Chondrocyte (in vitro differentiated cells): ENCODE measurements around the gene KCND3. TPM values are rescaled to one million over a fixed set of nuclear protein-coding genes. Genes with fewer than 3 reads are reported as not detected.

Experiments used
- DNase-seq: peaks from one replicate; pipeline ENCODE4 v3.0.0; 2021; ENCODE audit warnings: mixed read lengths, low spot score
- H3K27ac Mint-ChIP-seq: one replicate; pipeline ENCODE4 v1.8.0; 2021; ENCODE audit warnings: mild to moderate bottlenecking, moderate library complexity, mixed read lengths; ENCODE audit not compliant: unreplicated experiment
- H3K27me3 Mint-ChIP-seq: 2 replicates; pipeline ENCODE4 v1.8.0; 2021; ENCODE audit warnings: low read depth, mixed read lengths
- H3K36me3 Mint-ChIP-seq: 2 replicates; pipeline ENCODE4 v1.8.0; 2021; ENCODE audit warnings: low read depth, mixed read lengths
- H3K4me1 Mint-ChIP-seq: 2 replicates; pipeline ENCODE4 v1.8.0; 2021; ENCODE audit warnings: low read depth, mild to moderate bottlenecking, mixed read lengths
- H3K4me3 Mint-ChIP-seq: one replicate; pipeline ENCODE4 v1.8.0; 2021; ENCODE audit warnings: mild to moderate bottlenecking, moderate library complexity, mixed read lengths; ENCODE audit not compliant: unreplicated experiment
- H3K9me3 Mint-ChIP-seq: 2 replicates; pipeline ENCODE4 v1.8.0; 2021; ENCODE audit warnings: low read depth, mixed read lengths
- total RNA-seq: library from RNA; stranded (reverse); gene quantifications from 3 replicates; pipeline ENCODE4 v1.2.1, GENCODE V29; 2021
- TF ChIP-seq, protein P1 (sequence below): fragments of 200-600 bp; sonication (generic); IDR thresholded peaks from 2 replicates; pipeline ENCODE4 v1.5.0; 2021; ENCODE audit warnings: antibody characterized with exemption, mild to moderate bottlenecking, moderate library complexity

The KCND3 gene
- total RNA-seq, 1 donor from 2014 or later, result 0.99 TPM

DNA sequence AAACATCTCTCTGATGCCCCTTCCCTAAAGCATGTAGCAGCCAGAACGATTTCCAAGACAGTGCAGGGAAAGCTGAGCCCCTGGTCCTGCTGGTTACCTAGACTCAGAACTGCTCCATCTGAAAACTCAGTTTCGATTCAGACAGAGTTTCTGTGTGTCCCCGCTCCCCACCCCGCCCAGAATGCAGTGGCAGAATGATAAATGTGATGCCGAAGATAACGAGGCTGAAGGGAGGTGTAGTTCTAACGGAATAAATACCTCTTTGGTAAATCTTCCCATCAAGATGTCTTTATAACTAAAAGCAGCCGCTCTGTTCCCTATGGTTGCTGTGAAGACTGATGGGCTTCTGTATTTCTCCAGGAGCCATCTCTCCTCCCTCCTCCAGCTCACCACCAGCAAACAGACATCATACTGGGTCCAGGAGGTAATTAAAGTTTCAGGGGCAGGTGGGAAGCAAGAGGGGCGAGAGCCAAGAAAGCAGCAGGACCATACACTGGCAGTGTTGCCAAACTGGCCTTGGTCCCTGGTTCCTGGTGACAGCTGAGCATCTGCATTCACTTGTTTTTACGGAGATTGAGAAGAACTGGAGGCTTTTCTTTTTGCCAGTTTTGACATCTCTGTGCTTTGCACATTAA, 156.8 kb downstream of the KCND3 start:
- peaks cover 17% of the 10 kb centered on the region for H3K27me3 Mint-ChIP-seq
- no peak for DNase-seq
- TF ChIP-seq, protein P1, sequence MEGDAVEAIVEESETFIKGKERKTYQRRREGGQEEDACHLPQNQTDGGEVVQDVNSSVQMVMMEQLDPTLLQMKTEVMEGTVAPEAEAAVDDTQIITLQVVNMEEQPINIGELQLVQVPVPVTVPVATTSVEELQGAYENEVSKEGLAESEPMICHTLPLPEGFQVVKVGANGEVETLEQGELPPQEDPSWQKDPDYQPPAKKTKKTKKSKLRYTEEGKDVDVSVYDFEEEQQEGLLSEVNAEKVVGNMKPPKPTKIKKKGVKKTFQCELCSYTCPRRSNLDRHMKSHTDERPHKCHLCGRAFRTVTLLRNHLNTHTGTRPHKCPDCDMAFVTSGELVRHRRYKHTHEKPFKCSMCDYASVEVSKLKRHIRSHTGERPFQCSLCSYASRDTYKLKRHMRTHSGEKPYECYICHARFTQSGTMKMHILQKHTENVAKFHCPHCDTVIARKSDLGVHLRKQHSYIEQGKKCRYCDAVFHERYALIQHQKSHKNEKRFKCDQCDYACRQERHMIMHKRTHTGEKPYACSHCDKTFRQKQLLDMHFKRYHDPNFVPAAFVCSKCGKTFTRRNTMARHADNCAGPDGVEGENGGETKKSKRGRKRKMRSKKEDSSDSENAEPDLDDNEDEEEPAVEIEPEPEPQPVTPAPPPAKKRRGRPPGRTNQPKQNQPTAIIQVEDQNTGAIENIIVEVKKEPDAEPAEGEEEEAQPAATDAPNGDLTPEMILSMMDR, result no peak

DNA sequence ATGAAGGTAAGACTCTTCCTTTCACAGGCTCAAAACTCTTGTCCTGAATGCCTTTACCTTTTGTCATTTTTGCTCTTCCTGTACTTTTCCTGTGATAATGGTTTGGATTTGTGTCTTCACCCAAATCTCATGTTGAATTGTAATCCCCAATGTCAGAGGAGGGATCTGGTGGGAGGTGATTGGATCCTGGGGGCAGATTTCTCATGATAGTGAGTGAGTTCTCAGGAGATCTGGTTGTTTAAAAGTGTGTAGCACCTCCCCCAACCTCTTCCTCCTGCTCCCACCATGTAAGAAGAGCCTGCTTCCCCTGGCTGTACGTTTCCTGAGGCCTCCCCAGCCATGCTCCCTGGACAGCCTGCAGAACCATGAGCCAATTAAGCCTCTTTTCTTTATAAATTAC, 158.3 kb downstream of the KCND3 start:
- Mint-ChIP-seq H3K9me3 (no peaks in the 10 kb centered on the region), H3K27ac (no peak overlapping the region), H3K27me3 (peaks cover 16% of the 10 kb centered on the region), H3K4me1 (no peaks in the 10 kb centered on the region), H3K36me3 (no peaks in the 10 kb centered on the region), H3K4me3 (no peak overlapping the region)
- TF ChIP-seq, protein P1, result no peak
- DNase-seq, result no peak

More for the DNA sequence above, 156.8 kb downstream of the KCND3 start:
- Mint-ChIP-seq H3K27ac (no peak overlapping the region), H3K36me3 (no peaks in the 10 kb centered on the region), H3K9me3 (no peaks in the 10 kb centered on the region), H3K4me1 (no peaks in the 10 kb centered on the region), H3K4me3 (no peak overlapping the region)

DNA sequence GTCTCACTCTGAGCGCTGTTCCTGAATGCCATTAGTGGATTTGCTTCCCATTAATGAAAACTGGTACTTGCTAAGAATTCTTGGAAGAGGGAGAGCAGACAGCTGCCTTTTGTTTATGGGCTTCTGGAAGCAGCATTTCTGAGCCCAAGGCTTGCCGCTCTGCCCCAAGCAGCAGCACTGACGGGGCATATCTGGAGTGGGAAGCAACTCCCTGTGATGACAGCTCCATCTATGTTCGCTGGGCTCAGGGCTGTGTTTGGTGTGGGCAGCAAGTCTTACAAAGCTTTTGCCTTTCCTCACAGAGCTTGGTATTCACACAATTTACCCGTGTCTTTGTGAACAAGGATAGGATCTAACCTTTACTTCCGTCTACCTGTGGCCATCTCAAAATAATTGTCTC, 161.5 kb downstream of the KCND3 start:
- Mint-ChIP-seq H3K9me3 (no peaks in the 10 kb centered on the region), H3K36me3 (no peaks in the 10 kb centered on the region), H3K4me3 (no peak overlapping the region), H3K27ac (no peak overlapping the region), H3K27me3 (peaks cover 20% of the 10 kb centered on the region), H3K4me1 (no peaks in the 10 kb centered on the region)
- TF ChIP-seq, protein P1, result no peak
- no peak for DNase-seq

DNA sequence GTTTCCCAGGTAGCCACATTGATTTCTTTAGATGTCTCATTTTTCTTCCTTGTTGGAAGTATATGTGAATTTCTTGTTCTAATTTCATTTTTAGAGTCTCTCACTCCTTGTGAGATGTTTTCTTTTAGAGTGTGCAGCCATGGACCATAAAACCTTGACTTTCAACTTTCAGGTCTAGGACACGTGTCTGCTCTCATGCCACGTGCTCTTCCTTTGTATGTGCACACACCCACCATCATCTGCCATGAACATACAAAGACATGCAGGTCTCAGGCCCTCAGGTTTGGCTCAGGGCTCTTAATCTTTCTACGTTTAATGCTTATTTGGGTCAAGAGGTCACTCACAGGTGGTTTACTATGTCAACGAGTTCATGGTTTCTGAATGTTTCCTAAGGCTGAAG, 163.2 kb downstream of the KCND3 start:
- no peak overlapping the region for H3K27ac Mint-ChIP-seq
- H3K4me1 Mint-ChIP-seq, result no peaks in the 10 kb centered on the region
- no peaks in the 10 kb centered on the region for H3K9me3 Mint-ChIP-seq
- TF ChIP-seq, protein P1, result no peak
- no peak for DNase-seq
- H3K4me3 Mint-ChIP-seq, result no peak overlapping the region
- peaks cover 17% of the 10 kb centered on the region for H3K27me3 Mint-ChIP-seq
- H3K36me3 Mint-ChIP-seq, result no peaks in the 10 kb centered on the region

DNA sequence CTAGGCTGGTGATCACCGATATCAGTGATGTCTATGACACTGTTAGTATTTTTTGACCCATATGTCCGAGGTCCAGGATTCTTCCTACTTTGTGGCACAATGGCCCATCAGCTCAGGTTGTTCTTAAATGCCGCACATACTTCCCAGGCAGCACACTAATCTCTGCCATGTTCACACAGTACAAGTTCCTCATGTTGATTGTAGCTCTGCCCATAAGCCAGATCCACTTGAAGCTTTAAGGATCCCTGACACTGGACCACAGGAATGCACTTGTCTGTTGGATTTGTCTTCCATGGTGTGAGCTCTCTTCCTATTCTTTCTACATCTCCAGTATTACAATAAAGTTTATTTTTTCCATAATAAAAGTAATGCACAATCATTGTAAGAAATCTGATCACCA, 164.3 kb downstream of the KCND3 start:
- H3K4me1 Mint-ChIP-seq, result no peaks in the 10 kb centered on the region
- no peaks in the 10 kb centered on the region for H3K36me3 Mint-ChIP-seq
- DNase-seq, result no peak
- no peak overlapping the region for H3K27ac Mint-ChIP-seq
- no peak overlapping the region for H3K4me3 Mint-ChIP-seq
- H3K9me3 Mint-ChIP-seq, result peaks cover 3% of the 10 kb centered on the region
- TF ChIP-seq, protein P1, result no peak
- peaks cover 15% of the 10 kb centered on the region for H3K27me3 Mint-ChIP-seq
